Neuronal stem cell (in vitro differentiated cells): ENCODE data around the gene SND1.

ENCODE experiments used
- DNase-seq: peaks from one replicate; pipeline ENCODE4 v3.0.0-alpha.2; 2013; ENCODE audit warnings: low spot score
- H2AFZ ChIP-seq: one replicate; pipeline ENCODE4 v1.6.1; 2013; ENCODE audit warnings: mild to moderate bottlenecking, low read length, inconsistent platforms
- H2AK5ac ChIP-seq: 2 replicates; pipeline ENCODE4 v1.6.1; 2013; ENCODE audit warnings: low read depth, mild to moderate bottlenecking, inconsistent platforms, low read length, moderate library complexity, mixed read lengths
- H2BK120ac ChIP-seq: 2 replicates; pipeline ENCODE4 v1.6.1; 2013; ENCODE audit warnings: low read depth, mild to moderate bottlenecking, inconsistent platforms, low read length, moderate library complexity, mixed read lengths
- H2BK12ac ChIP-seq: one replicate; pipeline ENCODE4 v1.6.1; 2013; ENCODE audit warnings: low read length, inconsistent platforms
- H2BK15ac ChIP-seq: 2 replicates; pipeline ENCODE4 v1.6.1; 2013; ENCODE audit warnings: mild to moderate bottlenecking, low read length, inconsistent platforms, mixed read lengths
- H2BK5ac ChIP-seq: one replicate; pipeline ENCODE4 v1.6.1; 2013; ENCODE audit warnings: inconsistent platforms, mild to moderate bottlenecking, low read length, moderate library complexity
- H3K14ac ChIP-seq: one replicate; pipeline ENCODE4 v1.6.1; 2013; ENCODE audit warnings: low read length, inconsistent platforms
- H3K18ac ChIP-seq: 2 replicates; pipeline ENCODE4 v1.6.1; 2013; ENCODE audit warnings: low read length, inconsistent platforms
- H3K23ac ChIP-seq: 2 replicates; pipeline ENCODE4 v1.6.1; 2013; ENCODE audit warnings: low read depth, mild to moderate bottlenecking, mixed read lengths, low read length, inconsistent platforms; ENCODE audit not compliant: poor library complexity
- H3K27ac ChIP-seq: replicated peaks from 3 replicates; pipeline ENCODE4 v1.5.1; 2013; ENCODE audit warnings: low read length, inconsistent platforms
- H3K27me3 ChIP-seq, 3 experiments: 2 replicates each; pipeline ENCODE4 v1.6.1; 2013; ENCODE audit warnings: low read length in 3 of 3, mild to moderate bottlenecking in 2 of 3, inconsistent platforms in 1 of 3, low read depth in 1 of 3, mixed read lengths in 1 of 3, moderate library complexity in 1 of 3; ENCODE audit not compliant: control insufficient read depth in 3 of 3, insufficient read depth in 3 of 3
- H3K36me3 ChIP-seq, 2 donors: replicated peaks in 1 of 2; 2 replicates each; pipeline ENCODE4 v1.6.1; 2013; ENCODE audit warnings: low read length in 2 of 2; ENCODE audit not compliant: control insufficient read depth in 2 of 2, insufficient read depth in 2 of 2
- H3K4ac ChIP-seq: 2 replicates; pipeline ENCODE4 v1.6.1; 2013; ENCODE audit warnings: inconsistent platforms, mild to moderate bottlenecking, low read length, moderate library complexity
- H3K4me1 ChIP-seq, 2 donors: 1 replicate in 1 of 2; 2 replicates in 1 of 2; pipeline ENCODE4 v1.6.1; 2013; ENCODE audit warnings: low read length in 2 of 2, low read depth in 1 of 2; ENCODE audit not compliant: control insufficient read depth in 2 of 2, insufficient read depth in 1 of 2
- H3K4me2 ChIP-seq: one replicate; pipeline ENCODE4 v1.6.1; 2013; ENCODE audit warnings: mild to moderate bottlenecking, low read length, inconsistent platforms; ENCODE audit not compliant: insufficient read depth, poor library complexity, severe bottlenecking
- H3K4me3 ChIP-seq, 2 donors: 2 replicates each; pipeline ENCODE4 v1.5.1; 2013; ENCODE audit warnings: low read length in 2 of 2, mild to moderate bottlenecking in 2 of 2, inconsistent platforms in 1 of 2, moderate library complexity in 1 of 2
- H3K79me1 ChIP-seq: one replicate; pipeline ENCODE4 v1.6.1; 2013; ENCODE audit warnings: low read depth, mild to moderate bottlenecking, inconsistent platforms, low read length, moderate library complexity
- H3K9ac ChIP-seq: one replicate; pipeline ENCODE4 v1.6.1; 2013; ENCODE audit warnings: mild to moderate bottlenecking, low read depth, low read length, inconsistent platforms; ENCODE audit not compliant: poor library complexity
- H3K9me3 ChIP-seq, 2 donors: replicated peaks in 1 of 2; 2 replicates each; pipeline versions ENCODE3 to v1.6.1; 2013; ENCODE audit warnings: low read length in 2 of 2, mild to moderate bottlenecking in 2 of 2, inconsistent platforms in 1 of 2, low read depth in 1 of 2, mixed read lengths in 1 of 2, moderate library complexity in 1 of 2; ENCODE audit not compliant: control insufficient read depth in 2 of 2, insufficient read depth in 1 of 2
- H4K8ac ChIP-seq: one replicate; pipeline ENCODE4 v1.6.1; 2013; ENCODE audit warnings: low read depth, mild to moderate bottlenecking, inconsistent platforms, low read length, moderate library complexity
- H4K91ac ChIP-seq: one replicate; pipeline ENCODE4 v1.6.1; 2013; ENCODE audit warnings: low read length, low read depth, mild to moderate bottlenecking, inconsistent platforms; ENCODE audit not compliant: poor library complexity
- WGBS, 2 donors: extraction: QIAGEN DNeasy Blood & Tissue Kit; methylation state at CpG; one replicate each; pipeline ENCODE4 v1.1.7; 2013; ENCODE audit warnings: missing lambda C conversion rate in 2 of 2, mixed read lengths in 1 of 2; ENCODE audit not compliant: insufficient read length in 2 of 2, insufficient replicate concordance in 1 of 2; ENCODE audit errors: extremely low coverage in 2 of 2; 5-methylcytosine and 5-hydroxymethylcytosine counted together

Gene SND1

DNA sequence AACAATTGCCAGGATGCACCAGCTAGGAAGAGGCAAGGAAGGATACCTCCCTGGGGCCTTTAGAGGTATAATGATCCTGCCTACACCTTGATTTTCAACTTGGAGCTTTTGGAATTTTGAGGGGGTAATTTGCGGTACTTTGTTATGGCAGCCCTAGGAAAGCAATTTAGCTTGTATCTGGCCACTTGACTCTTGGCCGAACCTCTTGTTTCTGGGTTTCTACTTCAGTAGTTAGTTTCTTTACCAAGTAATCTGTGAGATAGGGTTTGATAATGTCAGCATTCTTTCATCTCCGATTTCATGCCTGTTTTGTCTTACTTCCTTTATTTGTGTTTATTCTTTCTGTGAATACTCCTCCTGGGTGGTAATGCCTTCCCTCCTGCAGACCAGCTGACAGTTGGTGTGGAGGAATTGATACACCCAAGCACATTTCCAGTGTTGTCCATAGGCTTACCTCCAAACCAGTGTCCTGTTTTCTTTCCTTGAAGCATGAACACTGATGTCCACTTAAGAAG, 163.7 kb downstream of the SND1 start:
- no peak overlapping the region for H4K8ac ChIP-seq
- no peak overlapping the region for H3K4ac ChIP-seq
- no peak overlapping the region for H3K27ac ChIP-seq
- H4K91ac ChIP-seq = no peak overlapping the region
- H3K4me3 ChIP-seq = no peak overlapping the region
- no peak overlapping the region for H2BK5ac ChIP-seq
- DNase-seq = no peak
- no peaks in the 10 kb centered on the region for H3K36me3 ChIP-seq
- no peak overlapping the region for H2AK5ac ChIP-seq
- no peak overlapping the region for H2BK120ac ChIP-seq
- H3K14ac ChIP-seq = no peak overlapping the region
- H3K18ac ChIP-seq = no peak overlapping the region
- H2AFZ ChIP-seq = no peak overlapping the region
- no peaks in the 10 kb centered on the region for H3K9me3 ChIP-seq
- WGBS, 2 donors = no CpG with 5 or more reads among the region's 3 CpGs
- H2BK12ac ChIP-seq = no peak overlapping the region
- no peak overlapping the region for H3K9ac ChIP-seq
- H3K79me1 ChIP-seq = no peaks in the 10 kb centered on the region
- no peaks in the 10 kb centered on the region for H3K27me3 ChIP-seq
- no peak overlapping the region for H2BK15ac ChIP-seq
- peaks cover 6 to 7% of the 10 kb centered on the region in 2 donors for H3K4me1 ChIP-seq
- no peak overlapping the region for H3K23ac ChIP-seq
- no peak overlapping the region for H3K4me2 ChIP-seq

DNA sequence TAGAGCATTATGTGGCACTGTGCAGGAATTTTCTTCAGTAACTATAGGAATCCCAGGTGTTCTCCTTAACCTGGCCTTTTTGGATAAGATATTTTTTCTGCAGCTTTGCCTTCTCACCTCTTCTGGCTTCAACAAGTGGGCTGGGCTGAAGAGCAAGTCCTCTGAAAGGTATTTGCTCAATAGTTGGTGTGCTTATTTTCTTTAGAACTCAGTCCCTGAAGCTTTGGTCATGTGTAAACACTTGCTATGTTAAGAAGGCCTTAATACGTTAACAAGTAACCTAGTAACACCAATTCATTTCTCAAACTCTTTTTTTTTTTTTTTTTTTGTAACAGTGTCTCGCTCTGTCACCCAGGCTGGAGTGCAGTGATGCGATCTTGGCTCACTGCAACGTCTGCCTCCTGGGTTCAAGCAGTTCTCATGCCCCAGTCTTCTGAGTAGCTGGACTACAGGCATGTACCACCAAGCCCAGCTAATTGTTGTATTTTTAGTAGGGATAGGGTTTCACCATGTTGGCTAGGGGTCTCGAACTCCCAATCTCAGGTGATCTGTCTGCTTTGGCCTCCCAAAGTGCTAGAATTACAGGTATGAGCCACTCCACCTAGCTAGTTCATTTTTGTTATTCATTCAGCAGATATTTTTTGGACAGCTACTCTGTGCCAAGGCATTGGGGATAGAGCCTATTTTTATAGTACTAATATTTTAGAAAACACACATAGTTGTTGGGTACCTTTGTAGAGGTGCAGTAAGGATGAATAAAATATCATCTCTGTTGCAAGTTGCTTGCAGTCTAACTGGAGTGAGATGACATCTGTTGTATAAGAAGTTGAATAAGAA, 164.6 kb downstream of the SND1 start:
- DNase-seq = no peak
- Histone ChIP-seq H2BK120ac (no peak overlapping the region), H3K36me3 (no peaks in the 10 kb centered on the region), H3K27ac (no peak overlapping the region), H2BK5ac (no peak overlapping the region), H2BK12ac (no peak overlapping the region), H3K4me2 (no peak overlapping the region), H3K9ac (no peak overlapping the region), H4K8ac (no peak overlapping the region), H3K27me3 (no peaks in the 10 kb centered on the region), H3K4ac (no peak overlapping the region), H3K14ac (no peak overlapping the region), H3K4me3 (no peak overlapping the region), H2BK15ac (no peak overlapping the region), H3K23ac (no peak overlapping the region), H3K79me1 (no peaks in the 10 kb centered on the region), H3K18ac (no peak overlapping the region), H3K9me3 (no peaks in the 10 kb centered on the region), H3K4me1 (peaks cover 7% of the 10 kb centered on the region in 2 donors), H4K91ac (no peak overlapping the region), H2AK5ac (no peak overlapping the region), H2AFZ (no peak overlapping the region)
- no CpG with 5 or more reads among the region's 5 CpGs for WGBS, 2 donors

DNA sequence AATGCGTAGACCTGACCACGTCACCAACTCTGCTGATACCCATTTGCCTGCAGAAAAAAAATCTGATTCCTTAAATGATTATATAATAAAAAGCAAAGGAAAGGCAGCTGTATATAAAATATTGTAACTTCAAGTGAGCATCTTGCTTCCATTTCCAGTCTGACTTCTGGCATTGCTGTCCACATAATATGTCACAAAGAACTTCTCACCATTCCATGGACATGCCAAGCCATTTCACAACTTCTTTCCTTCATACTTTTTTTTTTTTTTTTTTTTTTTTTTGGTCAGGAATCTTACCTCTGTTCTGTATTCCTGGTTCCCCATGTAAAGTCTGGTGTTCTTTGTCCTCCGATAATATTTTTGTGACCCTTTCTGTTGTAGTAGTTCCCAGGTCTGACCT, 165.5 kb downstream of the SND1 start:
- no peak overlapping the region for H3K27ac ChIP-seq
- no peaks in the 10 kb centered on the region for H3K27me3 ChIP-seq
- no peak overlapping the region for H3K9ac ChIP-seq
- no CpG with 5 or more reads among the region's 3 CpGs for WGBS, 2 donors
- H3K79me1 ChIP-seq = no peaks in the 10 kb centered on the region
- no peak overlapping the region for H2BK15ac ChIP-seq
- no peak for DNase-seq
- no peak overlapping the region for H2AFZ ChIP-seq
- no peaks in the 10 kb centered on the region for H3K36me3 ChIP-seq
- no peak overlapping the region for H4K8ac ChIP-seq
- no peak overlapping the region for H2BK5ac ChIP-seq
- H3K23ac ChIP-seq = no peak overlapping the region
- peaks cover 7% of the 10 kb centered on the region in 2 donors for H3K4me1 ChIP-seq
- H3K4ac ChIP-seq = no peak overlapping the region
- H3K9me3 ChIP-seq = no peaks in the 10 kb centered on the region
- H4K91ac ChIP-seq = no peak overlapping the region
- H3K4me3 ChIP-seq = no peak overlapping the region
- H3K14ac ChIP-seq = no peak overlapping the region
- no peak overlapping the region for H2BK12ac ChIP-seq
- H2AK5ac ChIP-seq = no peak overlapping the region
- no peak overlapping the region for H2BK120ac ChIP-seq
- H3K4me2 ChIP-seq = no peak overlapping the region
- H3K18ac ChIP-seq = no peak overlapping the region

DNA sequence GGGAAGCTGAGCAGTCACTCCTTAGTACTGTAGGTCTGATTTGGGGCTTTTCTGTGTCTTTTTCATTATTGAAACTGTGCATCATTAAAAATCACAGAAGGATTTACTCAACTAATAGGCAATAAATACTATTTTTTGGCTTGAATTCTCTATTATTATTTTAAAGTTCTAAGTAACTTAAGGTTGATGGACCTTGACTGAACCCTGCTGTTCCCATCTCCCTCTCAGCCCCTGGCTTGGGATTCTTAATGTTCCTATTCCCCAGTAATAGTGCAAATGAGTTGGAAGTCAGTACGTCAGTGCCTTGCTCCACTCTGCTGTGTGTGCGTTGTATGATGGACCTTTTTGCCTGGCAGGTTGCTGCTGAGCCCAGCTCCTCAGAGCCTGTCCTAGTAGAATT, 166.3 kb downstream of the SND1 start:
- DNase-seq = no peak
- H2BK120ac ChIP-seq = no peak overlapping the region

More for the DNA sequence above, 166.3 kb downstream of the SND1 start:
- H2AK5ac ChIP-seq = no peak overlapping the region
- no peak overlapping the region for H2BK5ac ChIP-seq
- no peak overlapping the region for H3K14ac ChIP-seq
- no peak overlapping the region for H3K4me3 ChIP-seq
- no peak overlapping the region for H3K4ac ChIP-seq
- no peak overlapping the region for H2BK12ac ChIP-seq
- H3K9me3 ChIP-seq = no peaks in the 10 kb centered on the region
- no peak overlapping the region for H4K8ac ChIP-seq
- no peak overlapping the region for H3K18ac ChIP-seq
- no peak overlapping the region for H3K27ac ChIP-seq
- H3K9ac ChIP-seq = no peak overlapping the region
- WGBS, 2 donors = no CpG with 5 or more reads among the region's 2 CpGs
- peaks cover 7% of the 10 kb centered on the region in 2 donors for H3K4me1 ChIP-seq
- H3K36me3 ChIP-seq = no peaks in the 10 kb centered on the region
- H4K91ac ChIP-seq = no peak overlapping the region
- H3K23ac ChIP-seq = no peak overlapping the region
- H3K79me1 ChIP-seq = no peaks in the 10 kb centered on the region
- H3K4me2 ChIP-seq = no peak overlapping the region
- no peak overlapping the region for H2AFZ ChIP-seq
- no peak overlapping the region for H2BK15ac ChIP-seq
- H3K27me3 ChIP-seq = no peaks in the 10 kb centered on the region
